VCaP (cell line): Measurements from ENCODE around the gene ACTR3.

Experiments
- H3K27ac ChIP-seq: fragments of 450-650 bp; 2 replicates; pipeline ENCODE4 v1.5.1; 2017
- CTCF ChIP-seq: fragments of 450-650 bp; conservative IDR thresholded peaks from 2 replicates; pipeline ENCODE4 v1.5.1; 2017; ENCODE audit warnings: mild to moderate bottlenecking, moderate library complexity

Gene ACTR3

GRCh38 chr2:113848758-113849415 lies 41.0 kb upstream of the ACTR3 start:
- TF ChIP-seq CTCF, result no peak
- H3K27ac ChIP-seq, result no peak overlapping the region

GRCh38 chr2:113850687-113851086 lies 39.2 kb upstream of the ACTR3 start:
- no peak overlapping the region for H3K27ac ChIP-seq
- TF ChIP-seq CTCF, result no peak

- H3K27ac ChIP-seq, result no peak overlapping the region
- TF ChIP-seq CTCF, result no peak
Observed at GRCh38 chr2:113851640-113852039, 38.2 kb upstream of the ACTR3 start.

- TF ChIP-seq CTCF, result no peak
- no peak overlapping the region for H3K27ac ChIP-seq
Observed at GRCh38 chr2:113854208-113854607, 35.7 kb upstream of the ACTR3 start.

GRCh38 chr2:113854970-113855740 lies 34.7 kb upstream of the ACTR3 start:
- H3K27ac ChIP-seq, result no peak overlapping the region
- TF ChIP-seq CTCF, result no peak

- no peak for TF ChIP-seq CTCF
- no peak overlapping the region for H3K27ac ChIP-seq
Observed at GRCh38 chr2:113857464-113857863, 32.4 kb upstream of the ACTR3 start.

GRCh38 chr2:113858764-113859163 lies 31.1 kb upstream of the ACTR3 start:
- no peak for TF ChIP-seq CTCF
- no peak overlapping the region for H3K27ac ChIP-seq
